B cell (primary cell): ENCODE results near the gene KLK2.

Experiments used
- CTCF ChIP-seq: fragments of 200-600 bp; IDR thresholded peaks from one replicate; pipeline ENCODE4 v1.8.0; 2022; ENCODE audit warnings: antibody characterized with exemption, mild to moderate bottlenecking
- EZH2 ChIP-seq: IDR thresholded peaks from 2 replicates; pipeline ENCODE4 v1.6.1; 2012; ENCODE audit warnings: borderline replicate concordance, low read depth, mild to moderate bottlenecking, moderate library complexity, low read length; ENCODE audit not compliant: insufficient read depth, poor library complexity, severe bottlenecking

- TF ChIP-seq CTCF (no peak), EZH2 (no peak)
These were observed 39.8 kb downstream of the KLK2 start for GRCh38 chr19:50912727-50913716.
